Stimulated activated CD4-positive, alpha-beta T cell treated with anti-CD3 and anti-CD28 coated beads, Interleukin-15, amount 100 ng/mL, for 1 hour (primary cell): ENCODE measurements around the gene MOB3A.

Experiments
- DNase-seq, 2 donors: peaks; one replicate each; pipeline ENCODE4 v3.0.0-alpha.2; 2020; ENCODE audit warnings: low read depth in 1 of 2, low spot score in 1 of 2

MOB3A gene

DNA sequence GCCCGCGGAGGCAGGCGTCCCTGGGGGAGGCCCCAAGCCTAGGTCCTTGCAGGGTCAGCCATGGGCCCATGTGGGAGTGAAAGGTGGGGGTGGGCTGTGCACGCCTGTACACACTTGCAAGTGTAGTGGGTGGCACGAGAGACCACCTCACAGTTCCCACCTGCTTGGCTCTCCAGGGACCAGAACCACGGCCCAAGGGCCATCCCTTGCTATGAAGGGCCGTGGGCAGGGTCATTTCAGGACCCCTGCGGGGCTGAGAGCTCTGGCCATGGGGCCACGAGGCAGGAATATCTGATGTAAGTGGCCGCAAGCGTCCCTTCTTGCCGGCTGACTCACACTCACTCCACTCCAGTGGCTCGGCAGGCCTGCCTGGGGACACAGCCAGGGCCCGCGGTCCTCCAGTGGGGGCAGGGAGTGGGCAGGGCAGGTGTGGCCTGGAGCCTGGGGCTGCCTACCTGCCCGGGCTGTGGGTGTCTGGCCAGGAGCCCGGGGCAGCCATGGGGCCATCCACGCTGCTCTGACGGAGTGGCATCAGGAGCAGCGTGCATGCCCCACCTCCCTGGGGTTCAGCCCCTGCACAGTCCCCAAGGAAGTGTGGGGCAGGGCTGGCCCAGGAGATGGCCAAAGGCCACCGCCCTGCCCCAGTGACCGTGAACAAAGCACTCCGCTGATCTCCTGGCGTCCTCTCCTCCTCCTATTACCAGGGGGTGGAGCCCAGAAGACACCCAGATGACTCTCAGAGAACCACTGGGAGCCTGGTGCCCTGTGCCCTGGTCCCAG is 36.5 kb downstream of the MOB3A start:
- DNase-seq, result no peak

DNA sequence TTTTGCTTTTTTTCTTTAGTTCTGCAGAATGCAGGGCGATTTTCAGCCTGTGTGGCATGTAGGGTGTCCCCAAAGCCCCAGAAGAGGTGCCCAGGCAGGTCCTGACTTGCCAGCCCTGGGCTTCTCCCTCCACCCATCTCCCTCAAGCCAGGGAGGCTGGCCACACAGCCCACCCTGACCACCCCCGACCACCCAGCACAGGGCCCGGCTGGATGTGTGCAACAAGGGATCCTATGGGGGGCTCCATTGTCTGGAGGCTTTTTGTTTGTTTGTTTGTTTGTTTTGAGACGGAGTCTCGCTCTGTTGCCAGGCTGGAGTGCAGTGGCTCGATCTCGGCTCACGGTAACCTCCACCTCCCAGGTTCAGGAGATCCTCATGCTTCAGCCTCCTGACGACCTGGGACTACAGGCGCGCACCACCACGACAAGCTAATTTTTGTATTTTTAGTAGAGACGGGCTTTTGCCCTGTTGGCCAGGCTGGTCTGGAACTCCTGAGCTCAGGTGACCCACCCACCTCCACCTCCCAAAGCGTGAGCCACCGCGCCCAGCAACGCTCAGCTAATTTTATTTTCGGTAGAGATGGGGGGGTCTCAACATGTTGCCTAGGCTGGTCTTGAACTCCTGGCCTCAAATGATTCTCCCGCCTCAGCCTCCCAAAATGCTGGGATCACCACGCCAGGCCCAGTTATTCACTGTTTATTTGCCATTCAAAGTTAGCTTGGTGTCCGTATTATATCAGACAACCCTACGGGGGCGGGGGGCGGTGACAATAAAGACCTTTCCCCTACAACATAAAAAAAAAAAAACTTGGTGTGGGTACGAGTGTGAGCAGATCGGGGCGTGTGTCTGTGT is 37.3 kb downstream of the MOB3A start:
- DNase-seq, result no peak

DNA sequence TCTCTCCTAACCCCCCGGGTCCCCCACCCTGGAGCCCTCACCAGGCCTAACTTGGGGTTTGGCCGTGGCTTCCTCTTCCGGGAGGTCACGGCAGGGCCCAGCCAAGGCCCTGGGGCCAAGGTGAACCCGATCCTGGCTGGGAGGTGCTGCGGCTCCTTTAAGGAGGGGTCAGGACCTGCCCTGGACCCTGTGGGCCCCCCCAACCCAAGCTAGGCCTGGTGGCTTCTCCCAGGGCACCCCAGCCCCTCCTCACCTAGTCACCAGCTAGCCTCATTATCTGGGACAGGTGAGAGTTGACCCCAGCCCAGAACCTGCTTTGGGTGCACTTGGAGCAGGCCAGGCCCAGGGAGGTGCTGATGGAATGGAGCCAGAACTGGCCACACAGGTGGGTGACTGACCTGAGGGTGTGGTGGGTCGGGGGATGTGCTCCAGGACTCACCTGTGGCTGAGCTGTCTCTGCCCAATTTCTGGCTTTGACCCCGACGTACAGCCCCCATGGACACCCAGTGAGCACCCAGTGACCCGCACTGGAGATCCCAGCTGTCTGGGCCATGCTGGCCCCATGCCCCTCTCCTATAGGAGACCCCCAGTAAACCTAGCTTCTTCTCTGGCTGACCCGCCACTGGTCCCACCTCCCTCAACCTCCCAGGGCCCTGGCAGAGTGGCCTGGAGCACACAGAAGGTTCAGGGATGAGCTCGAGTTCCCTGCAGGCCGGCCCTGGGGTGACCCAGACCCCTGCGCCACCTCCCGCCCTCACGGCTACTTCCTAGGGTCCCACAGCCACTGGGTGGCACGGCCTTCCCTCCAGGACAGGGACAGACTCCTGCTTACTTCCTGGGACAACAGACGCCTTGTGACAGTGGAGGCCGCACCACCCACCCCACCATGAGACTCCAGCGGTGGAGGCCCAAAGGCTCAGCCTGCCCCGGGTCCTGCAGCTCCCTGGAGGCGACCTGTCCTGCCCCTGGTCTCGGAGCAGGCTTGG is 38.3 kb downstream of the MOB3A start:
- no peak for DNase-seq

DNA sequence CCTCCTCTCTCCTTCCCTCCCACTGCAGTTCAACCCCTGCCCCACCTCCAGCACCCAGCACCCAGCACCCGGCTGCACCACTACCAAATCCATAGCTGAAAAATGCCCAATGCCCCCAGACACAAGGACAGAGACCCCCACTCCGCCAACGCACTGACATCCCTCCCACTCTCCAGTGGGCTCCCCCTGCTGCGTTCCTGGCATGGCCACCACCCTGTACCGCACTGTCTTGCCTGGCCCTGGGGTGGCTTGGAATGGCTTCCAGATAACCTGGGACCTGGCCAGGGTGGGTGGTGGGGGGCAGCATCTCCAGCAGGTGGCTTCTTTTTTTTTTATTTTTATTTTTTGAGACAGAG is 39.3 kb downstream of the MOB3A start:
- no peak for DNase-seq

DNA sequence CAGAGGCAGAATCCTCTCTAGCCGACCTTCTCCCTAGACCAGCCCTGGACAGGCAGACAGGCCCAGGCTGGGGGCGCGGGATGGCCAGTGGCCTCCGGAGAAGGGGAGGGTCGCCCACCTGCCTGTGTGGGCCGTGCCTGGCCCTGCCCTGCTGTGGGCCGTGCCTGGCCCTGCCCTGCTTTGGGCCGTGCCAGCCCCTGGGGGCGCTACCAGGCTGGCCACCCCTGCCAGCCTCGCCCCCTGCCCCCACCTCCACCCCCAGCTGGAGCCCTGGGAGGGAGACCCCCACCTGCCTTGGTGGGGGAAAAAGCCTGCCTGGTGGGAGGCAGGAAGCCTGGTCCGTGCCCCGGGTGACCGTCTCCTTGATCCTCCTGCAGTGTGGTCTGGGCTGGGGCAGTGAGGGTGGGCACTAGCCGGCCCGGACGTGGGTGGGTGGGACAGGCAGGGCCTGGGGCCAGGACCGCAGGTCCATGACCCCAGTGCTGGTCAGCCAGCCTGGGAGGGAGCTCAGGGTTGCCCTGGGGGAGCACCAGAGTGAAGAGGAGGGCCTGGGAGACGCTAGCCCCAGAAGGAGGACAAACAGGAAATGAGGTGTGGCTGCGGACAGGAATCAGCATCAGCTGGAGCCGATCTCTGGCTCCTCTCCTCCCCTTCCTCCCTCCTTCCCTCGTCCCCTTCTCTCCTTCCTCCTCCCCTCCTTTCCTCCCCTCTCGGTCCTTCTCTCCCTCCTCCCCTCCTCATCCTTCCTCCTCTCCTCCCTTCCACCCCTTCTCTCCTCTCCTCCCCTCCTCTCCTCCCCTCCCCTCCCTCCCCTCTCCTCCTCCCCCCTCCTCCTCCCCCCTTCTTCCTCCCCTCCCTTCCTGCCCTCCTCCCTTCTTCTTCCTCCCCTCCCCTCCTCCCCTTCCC is 39.9 kb downstream of the MOB3A start:
- DNase-seq, result no peak

DNA sequence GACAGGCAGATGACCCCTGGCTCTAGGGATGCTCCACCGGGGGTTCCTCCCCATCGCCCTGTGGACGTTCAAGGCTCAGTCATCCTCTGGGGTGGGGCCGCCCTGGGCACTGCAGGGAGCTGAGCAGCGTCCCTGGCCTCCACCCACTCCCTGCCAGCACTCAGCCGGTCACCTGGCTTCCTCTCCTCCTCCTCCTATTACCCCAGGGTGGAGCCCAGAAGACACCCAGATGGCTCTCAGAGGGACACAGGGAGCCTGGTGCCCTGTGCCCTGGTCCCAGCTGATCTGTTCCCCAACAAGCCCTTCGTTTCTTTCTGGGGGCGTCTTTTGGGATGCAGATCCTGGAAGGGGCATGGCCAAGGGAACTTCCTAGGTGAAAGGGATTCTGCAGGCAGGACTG is 41.4 kb downstream of the MOB3A start:
- DNase-seq, result no peak

DNA sequence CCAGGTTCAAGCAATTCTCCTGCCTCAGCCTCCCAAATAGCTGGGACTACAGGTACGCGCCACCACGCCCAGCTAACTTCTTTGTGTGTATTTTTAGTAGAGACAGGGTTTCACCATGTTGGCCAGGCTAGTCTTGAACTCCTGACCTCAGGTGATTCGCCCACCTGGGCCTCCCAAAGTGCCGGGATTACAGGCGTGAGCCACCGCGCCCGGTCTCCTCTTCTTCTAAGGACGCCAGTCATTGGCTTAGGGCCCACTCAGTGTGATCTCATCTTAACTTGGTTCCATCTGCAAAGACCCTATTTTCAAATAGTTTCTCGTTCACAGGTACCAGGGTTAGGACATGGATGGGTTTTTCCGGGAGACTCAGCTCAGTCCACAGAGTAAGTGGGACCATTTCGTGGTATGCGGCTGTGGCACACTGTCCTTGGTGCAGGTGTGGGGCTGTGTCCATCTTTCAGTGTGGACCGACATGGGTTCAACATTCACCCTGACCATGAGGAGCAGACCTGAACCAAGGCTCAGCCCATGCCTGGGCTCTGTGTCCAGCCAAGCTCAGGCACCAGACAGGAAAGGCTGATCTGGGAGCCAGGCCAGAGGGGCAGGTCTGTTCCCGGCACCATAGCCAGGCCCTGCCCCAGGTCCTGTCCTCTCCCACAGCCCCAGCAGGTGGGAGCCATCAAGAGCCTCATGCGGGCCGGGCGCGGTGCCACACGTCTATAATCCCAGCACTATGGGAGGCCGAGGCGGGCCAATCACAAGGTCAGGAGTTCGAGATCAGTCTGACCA is 42.3 kb downstream of the MOB3A start:
- no peak for DNase-seq

DNA sequence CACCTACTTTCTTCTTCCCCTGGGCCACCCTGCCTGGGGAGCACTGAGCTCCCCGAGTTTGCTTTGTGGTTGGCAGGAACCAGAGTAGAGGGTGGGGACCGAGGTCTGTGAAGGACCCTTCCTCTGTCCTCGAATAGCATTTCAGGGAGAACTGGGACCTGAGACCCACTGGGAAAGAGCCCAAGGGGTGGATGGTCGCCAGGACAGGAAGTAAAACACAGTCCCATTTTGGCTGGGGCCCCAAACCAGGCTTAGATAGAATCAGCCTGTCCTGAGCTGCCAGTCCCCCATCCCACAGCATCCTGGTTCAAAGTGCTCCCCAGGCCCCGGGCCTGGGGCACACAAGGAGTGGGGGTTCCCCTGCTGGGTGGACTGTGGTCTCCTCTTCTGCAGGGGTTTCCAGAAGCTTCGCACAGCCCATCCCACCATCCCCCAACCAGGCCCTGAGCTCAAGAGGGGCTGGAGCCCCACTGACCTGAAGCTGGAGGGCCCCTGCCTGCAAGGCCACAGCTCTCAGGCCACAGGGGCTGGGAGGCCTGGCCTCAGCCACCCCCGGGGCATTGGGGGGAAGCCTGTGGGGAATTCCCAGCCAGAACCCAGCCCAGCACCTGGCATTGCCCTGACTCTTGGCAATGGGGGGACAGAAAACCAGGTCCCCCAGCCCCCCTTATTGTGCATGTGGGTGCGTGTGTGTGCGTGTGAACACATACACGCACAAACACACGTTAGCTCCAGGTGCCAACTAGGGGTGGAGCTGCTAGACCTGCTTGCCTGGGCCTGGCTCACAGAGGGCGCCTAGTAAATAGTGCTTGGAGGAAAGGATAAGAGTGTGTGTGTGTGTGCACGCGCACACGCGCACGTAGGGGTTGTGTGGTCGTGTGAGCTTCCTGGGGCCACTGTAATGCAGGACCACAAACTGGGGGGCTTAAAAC is 44.1 kb downstream of the MOB3A start:
- DNase-seq, result no peak

DNA sequence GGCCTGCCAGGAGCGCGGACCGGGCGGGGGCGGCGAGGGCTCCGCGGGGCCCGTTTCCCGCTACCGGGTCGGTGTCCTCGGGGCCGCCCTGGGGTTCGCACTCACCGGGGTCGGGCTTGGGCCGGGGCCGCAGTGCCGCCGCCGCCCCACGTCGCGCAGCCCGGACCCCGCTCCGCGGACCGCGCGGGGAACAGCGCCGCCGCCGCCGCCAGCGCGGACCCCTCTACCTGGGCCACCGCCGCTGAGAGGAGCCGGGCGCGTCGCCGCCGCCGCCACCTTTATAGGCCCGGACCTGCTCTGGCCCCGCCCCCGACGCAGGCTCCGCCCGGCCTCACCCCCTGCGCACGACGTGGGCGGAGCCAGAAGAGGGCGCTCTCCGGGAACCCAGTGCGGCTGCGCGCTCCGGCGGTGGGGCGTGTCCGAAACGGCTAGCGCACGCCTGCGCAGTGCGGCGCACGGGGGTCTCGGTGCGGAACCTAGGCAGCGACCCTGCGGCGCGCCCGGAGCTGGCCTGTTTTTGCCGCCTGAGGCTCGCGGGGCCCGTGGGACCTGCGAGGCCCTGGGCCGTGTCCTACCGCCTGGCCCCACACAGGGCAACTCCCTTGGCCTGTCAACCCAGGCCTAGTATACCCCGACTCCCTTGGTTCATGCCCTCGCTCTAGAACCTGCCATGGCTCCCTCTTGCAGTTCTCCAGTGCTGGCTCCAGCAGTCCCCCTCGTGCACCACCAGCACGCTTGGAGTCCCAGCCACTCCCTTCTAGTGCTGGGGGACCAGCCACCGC is 44.9 kb downstream of the MOB3A start, which contains the start of gene MKNK2:
Gene MKNK2, minus strand, starts transcription at position 254 of the 782 bp plus-strand sequence. CDS start 393 bp downstream, outside the sequence.
- peak; percentile 94 to 96 for DNase-seq

DNA sequence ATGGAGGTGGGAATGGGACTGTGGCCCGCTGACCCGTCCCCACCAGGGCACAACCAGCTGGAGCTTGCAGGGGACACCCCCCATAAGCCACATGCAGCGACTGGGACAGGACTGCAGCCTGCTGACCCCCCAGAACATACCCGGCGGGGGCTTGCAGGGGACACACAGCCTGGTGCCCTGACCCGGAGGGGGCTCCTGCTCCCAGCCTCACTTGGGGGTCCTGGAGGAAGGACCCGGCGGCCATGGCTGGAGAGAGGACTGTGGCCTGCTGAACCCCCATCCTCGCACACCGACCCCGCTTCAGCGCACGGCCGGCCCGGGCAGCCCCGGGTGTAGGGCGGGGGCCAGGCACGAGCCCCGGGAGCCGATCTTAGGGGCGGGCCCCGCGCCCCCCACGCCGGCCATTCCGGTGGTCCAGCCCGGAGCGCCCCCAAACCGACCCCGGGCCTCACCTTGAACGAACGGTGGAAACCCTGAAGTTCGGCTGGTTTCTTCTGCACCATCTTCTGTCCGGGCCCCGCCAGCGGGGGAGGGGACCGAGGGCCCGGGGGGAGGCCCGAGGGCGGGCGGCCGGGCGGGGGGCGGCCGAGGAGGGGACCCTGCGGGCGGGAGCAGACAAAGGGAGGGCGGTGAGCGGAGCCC is 45.7 kb downstream of the MOB3A start:
- DNase-seq, result no peak

DNA sequence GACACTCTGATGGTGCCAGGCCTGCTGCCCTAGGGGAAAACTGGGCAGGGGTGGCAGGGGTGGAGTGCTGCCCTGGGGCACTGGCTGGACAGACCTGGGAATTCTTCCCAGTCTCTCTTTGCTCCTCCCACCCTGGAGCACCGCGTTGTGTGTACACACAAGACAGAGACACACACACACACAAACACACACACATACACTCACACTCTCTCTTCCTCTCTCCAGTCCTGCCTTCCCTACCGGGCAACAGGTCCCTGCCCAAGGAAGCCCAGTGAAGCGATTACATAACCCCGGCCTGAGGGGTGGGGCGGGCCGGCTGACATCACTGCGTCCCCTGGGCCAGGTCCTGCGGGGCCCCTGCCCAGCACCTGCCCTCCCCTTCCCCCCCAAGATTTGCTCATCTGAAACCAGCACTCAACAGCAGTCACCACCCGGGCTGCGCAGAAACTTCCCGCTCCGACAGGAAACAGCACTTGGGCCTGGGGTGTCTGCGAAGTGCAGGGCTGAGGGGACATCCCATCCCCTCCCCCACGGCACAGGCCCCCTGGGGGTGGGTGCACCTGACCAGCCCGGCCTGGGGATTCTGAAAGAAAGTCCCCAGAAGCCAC is 46.3 kb downstream of the MOB3A start:
- peak; percentile 45 to 46 for DNase-seq

DNA sequence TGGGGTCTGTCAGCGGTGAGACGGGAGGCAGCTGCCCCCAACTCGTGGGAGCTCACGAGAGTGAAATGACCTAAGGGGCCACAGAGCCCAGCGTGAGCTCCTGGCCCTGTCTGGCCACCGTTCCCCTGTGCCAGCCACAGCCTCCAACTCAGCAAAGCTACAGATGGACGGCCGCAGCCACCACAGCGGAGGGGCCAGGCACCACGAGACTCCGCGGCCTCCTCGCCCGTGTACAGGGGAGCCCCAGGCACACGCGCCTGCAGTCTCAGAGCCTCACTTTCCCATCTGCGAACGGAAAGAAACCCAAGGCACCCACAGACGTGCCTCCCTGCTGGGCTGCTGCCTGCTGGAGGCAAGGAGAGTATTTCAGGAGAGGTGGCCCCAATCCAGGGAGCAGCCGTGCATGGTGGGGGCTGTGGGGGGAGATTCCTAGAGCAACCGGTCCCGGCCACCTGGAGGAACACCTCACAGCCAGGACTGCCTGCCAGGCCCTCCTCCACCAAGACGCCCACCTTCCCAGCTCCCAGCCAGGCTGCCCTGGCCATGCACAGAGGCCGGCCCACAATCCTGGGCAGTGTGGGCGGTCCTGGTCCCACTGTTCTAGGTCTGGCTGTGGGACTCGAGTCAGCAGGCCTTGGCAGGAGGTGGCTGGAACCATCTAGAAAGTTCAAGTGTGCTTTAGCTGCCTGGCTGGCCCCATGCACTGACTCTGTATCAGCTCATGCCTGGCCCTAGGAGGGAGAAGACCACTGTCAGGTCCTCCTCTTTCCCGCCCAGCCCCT is 47.0 kb downstream of the MOB3A start:
- DNase-seq, result no peak

DNA sequence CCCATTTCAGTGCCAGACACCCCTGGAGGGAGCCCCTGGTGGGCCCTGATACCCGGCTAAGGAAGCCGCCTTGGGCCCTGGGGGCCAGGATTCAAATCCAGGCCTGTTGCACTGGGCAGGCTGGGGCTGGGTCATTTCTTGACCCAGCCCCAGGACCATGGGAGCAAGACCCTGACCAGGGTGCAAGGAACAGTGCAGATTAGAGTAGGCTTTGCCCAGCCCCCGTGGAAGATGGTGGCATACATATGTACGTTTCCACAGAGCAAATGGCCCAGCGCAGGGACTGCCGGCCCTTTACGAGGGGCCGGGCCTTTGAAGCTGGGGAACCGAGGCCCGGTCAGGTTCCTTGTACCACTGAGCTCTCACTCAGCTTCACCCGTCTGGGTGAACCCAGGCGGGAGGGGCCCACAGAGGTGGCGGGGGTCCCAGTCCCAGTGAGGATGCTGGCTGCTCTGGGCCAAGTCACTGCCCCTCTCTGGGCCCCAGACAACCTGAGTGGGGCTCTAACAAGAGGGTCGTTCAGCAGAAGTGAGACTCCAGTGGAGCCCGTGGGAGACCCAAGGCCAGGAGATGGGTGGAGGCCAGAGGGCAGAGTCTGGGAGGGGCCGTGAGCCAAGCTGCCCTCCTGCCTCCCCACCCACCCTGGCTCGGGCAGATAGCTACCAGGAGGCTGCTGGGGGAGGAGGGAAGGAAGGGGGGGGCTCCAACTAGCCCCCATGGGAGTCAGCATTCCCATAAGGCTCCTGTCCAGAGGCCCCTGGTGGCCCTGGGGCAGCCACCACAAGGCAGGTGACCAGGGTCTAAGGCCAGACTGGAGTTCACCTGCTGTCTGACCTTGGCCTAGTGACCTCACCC is 47.8 kb downstream of the MOB3A start:
- DNase-seq, result no peak

DNA sequence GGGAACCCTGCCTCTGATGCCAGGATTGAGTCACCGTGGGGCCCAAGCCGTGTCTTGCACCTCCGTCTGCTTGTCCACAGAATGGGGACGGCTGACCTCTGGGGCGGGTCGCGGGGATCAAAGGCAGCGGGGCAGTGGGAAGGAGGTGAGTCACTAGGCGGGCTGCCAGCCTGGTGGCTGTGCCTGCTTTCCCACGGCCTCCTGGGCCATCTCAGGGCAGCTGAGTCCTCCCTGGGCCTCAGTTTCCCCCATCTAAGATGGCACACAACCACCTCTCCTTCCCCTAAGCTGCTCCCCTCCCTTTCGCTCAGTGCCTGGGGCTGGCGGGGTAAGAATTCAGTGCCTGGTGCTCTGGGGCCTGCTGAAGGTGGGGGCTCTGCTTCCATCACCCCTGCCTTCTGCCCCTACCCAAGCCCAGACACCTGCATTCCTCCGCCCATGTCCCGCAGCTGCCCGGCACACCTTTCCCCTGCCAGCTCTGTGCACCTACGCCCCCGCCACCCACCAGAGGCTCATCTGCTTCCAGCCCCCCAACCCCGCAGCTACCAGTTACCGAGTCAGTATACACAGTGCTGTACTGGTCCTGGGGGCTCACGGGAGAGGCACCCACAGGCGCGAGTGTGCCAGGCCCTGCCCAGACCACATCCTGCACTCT is 48.5 kb downstream of the MOB3A start:
- DNase-seq, result no peak
